Measurements from ENCODE around the gene FXYD3. TPM values are rescaled to one million over a fixed set of nuclear protein-coding genes. Genes with fewer than 3 reads are reported as not detected.

The FXYD3 gene
- total and polyA plus RNA-seq, 7 experiments from 2014 or later = not detected

DNA sequence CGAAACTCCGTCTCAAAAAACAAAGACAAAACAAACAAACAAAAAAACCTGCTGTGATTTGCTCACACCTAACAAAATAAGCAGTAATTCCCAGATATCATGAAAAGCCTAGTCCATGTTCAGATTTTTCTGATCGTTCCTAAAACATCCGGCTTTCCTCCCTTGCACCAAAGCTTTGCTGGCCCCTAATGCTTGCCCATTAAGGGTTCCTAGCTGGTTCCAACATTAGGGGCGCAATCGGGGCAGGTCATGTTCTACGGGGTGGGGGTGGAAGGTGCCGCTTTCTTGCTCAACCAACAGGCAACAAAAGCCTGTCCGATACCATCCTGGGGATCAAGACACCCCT lies 25.5 kb upstream of the FXYD3 start:
- H3K27me3 Mint-ChIP-seq = peaks cover 0 to 10% (median 3%) of the 10 kb centered on the region in 5 donors
- ATAC-seq (no peak), DNase-seq (no peak)
- H3K4me3 ChIP-seq (ENCODE audit: low read length) = no peak overlapping the region
- no peaks in the 10 kb centered on the region for H3K36me3 Mint-ChIP-seq
- H3K9me3 Mint-ChIP-seq = no peaks in the 10 kb centered on the region
- peaks cover 7 to 19% of the 10 kb centered on the region in 2 donors for H3K4me1 ChIP-seq (ENCODE audit: control insufficient read depth in 2 of 2, insufficient read depth in 2 of 2, low read length in 2 of 2)
- no peak overlapping the region for H3K27ac ChIP-seq (ENCODE audit: low read depth, low read length)
- no peaks in the 10 kb centered on the region for H3K9me3 ChIP-seq (ENCODE audit: control insufficient read depth in 2 of 3, low read length in 3 of 3)
- no peaks in the 10 kb centered on the region for H3K36me3 ChIP-seq (ENCODE audit: control insufficient read depth in 2 of 3, insufficient read depth in 3 of 3, low read length in 3 of 3)
- intact Hi-C loops (cut with micrococcal nuclease) = loop anchor here (1.0 to 10.0 kb wide), 7 partner anchors 23 to 451 kb away; partner anchors contain the start of gene HPN (in 1 of the 2)
- no peak overlapping the region for H3K27ac Mint-ChIP-seq
- POLR2A ChIA-PET = no interaction called here
- H3K27me3 ChIP-seq (ENCODE audit: control insufficient read depth in 2 of 2, insufficient read depth in 2 of 2, low read length in 2 of 2) = no peaks in the 10 kb centered on the region
- CTCF ChIA-PET = interaction anchor here (1.3 kb wide), 1 partner anchor 77 kb away, joined by 3 read pairs; no protein-coding TSS in a partner anchor
- peaks cover 0 to 13% (median 5%) of the 10 kb centered on the region in 7 donors for H3K4me1 Mint-ChIP-seq
- H3K4me3 Mint-ChIP-seq = peak overlapping the region in 1 of 10 donors; percentile 39

DNA sequence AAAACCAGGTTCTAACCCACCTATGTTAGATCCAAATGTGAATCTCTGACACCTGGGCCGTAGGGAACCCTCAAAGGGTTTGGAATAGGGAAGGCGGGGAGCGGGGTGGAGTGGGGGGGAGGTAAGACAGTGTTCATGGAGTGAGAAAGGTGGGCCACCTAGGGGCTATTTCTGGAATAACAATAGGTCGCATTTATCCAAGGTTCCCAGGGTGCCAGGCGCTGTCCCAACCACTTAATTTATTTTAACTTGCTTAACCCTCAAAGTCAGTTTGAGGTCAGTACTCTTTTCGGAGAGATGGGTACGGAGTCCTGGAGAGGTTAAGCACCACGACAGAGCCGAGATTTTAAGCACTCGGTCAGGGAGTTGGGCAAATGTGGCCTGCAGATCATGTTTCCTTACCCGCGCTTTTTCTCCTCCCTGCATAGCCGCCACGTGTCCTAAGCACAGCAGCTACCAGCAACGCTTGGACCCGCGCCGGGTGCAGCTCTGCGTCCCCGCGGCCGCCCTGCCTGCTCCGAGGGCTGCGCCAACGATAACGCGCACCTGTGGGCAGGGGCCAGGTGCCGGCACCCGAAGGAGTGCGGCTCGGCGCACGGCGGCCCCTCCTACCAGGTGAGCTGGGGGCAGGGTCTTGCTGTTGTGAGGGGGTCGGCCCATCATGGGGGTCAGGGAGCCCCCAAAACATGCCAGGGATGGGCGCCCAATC lies 25.0 kb upstream of the FXYD3 start:
- H3K4me3 Mint-ChIP-seq = peak overlapping the region in 4 of 10 donors; percentile 23 to 56 (median 30)
- DNase-seq = peak in 7 of 9 donors; percentile 13 to 43 (median 30)
- Histone ChIP-seq H3K9me3 (ENCODE audit: control insufficient read depth in 2 of 3, low read length in 3 of 3) (no peaks in the 10 kb centered on the region), H3K27me3 (ENCODE audit: control insufficient read depth in 2 of 2, insufficient read depth in 2 of 2, low read length in 2 of 2) (no peaks in the 10 kb centered on the region), H3K36me3 (ENCODE audit: control insufficient read depth in 2 of 3, insufficient read depth in 3 of 3, low read length in 3 of 3) (no peaks in the 10 kb centered on the region), H3K27ac (ENCODE audit: low read depth, low read length) (no peak overlapping the region), H3K4me3 (ENCODE audit: low read length) (no peak overlapping the region), H3K4me1 (ENCODE audit: control insufficient read depth in 2 of 2, insufficient read depth in 2 of 2, low read length in 2 of 2) (peaks cover 7 to 16% of the 10 kb centered on the region in 2 donors)
- POLR2A ChIA-PET = no interaction called here
- CTCF ChIA-PET = interaction anchor here (1.3 to 1.7 kb wide), 2 partner anchors 21 to 78 kb away, joined by 3 to 6 read pairs; no protein-coding TSS in a partner anchor
- peak; percentile 80 for ATAC-seq
- peaks cover 0 to 10% (median 3%) of the 10 kb centered on the region in 5 donors for H3K27me3 Mint-ChIP-seq
- H3K27ac Mint-ChIP-seq = no peak overlapping the region
- intact Hi-C loops (cut with micrococcal nuclease) = loop anchor here (1.0 to 10.0 kb wide), 7 partner anchors 23 to 451 kb away; partner anchors contain the start of gene HPN (in 1 of the 2)
- no peaks in the 10 kb centered on the region for H3K36me3 Mint-ChIP-seq
- no peaks in the 10 kb centered on the region for H3K9me3 Mint-ChIP-seq
- peaks cover 0 to 10% (median 4%) of the 10 kb centered on the region in 7 donors for H3K4me1 Mint-ChIP-seq

DNA sequence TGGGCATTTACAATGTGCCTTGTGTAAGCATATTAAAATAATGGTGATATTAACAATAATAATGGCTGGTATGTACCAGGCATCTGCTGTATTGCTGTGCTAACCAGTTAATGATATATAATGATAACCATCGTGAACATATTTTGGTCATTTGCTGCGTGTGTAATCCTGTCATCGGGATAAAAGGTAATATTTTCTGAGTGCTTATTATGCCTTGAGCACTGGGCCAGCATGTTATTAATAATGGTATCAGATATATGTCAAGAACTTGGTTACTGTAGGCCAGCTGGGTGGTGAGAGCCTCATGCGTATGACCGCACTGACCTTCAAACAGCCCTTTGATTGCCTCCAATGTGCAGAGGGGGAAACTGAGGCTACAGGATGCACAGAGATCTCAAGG lies 22.2 kb upstream of the FXYD3 start:
- Histone ChIP-seq H3K9me3 (ENCODE audit: control insufficient read depth in 2 of 3, low read length in 3 of 3) (no peaks in the 10 kb centered on the region), H3K27me3 (ENCODE audit: control insufficient read depth in 2 of 2, insufficient read depth in 2 of 2, low read length in 2 of 2) (no peaks in the 10 kb centered on the region), H3K4me3 (ENCODE audit: low read length) (no peak overlapping the region), H3K27ac (ENCODE audit: low read depth, low read length) (no peak overlapping the region), H3K4me1 (ENCODE audit: control insufficient read depth in 2 of 2, insufficient read depth in 2 of 2, low read length in 2 of 2) (peaks cover 4 to 7% of the 10 kb centered on the region in 2 donors), H3K36me3 (ENCODE audit: control insufficient read depth in 2 of 3, insufficient read depth in 3 of 3, low read length in 3 of 3) (no peaks in the 10 kb centered on the region)
- Mint-ChIP-seq H3K27me3 (peaks cover 0 to 10% (median 0%) of the 10 kb centered on the region in 5 donors), H3K4me1 (peaks cover 0 to 6% (median 4%) of the 10 kb centered on the region in 7 donors), H3K27ac (no peak overlapping the region), H3K4me3 (no peak overlapping the region), H3K9me3 (peaks cover 0 to 2% (median 0%) of the 10 kb centered on the region in 11 donors), H3K36me3 (no peaks in the 10 kb centered on the region)
- ATAC-seq = no peak
- POLR2A ChIA-PET = no interaction called here
- no peak for DNase-seq
- intact Hi-C loops (cut with micrococcal nuclease) = loop anchor here in 1 of 2 donors (10.0 kb wide), 1 partner anchor 49 kb away; the partner anchor contains the start of gene HPN
- CTCF ChIA-PET = no interaction called here

DNA sequence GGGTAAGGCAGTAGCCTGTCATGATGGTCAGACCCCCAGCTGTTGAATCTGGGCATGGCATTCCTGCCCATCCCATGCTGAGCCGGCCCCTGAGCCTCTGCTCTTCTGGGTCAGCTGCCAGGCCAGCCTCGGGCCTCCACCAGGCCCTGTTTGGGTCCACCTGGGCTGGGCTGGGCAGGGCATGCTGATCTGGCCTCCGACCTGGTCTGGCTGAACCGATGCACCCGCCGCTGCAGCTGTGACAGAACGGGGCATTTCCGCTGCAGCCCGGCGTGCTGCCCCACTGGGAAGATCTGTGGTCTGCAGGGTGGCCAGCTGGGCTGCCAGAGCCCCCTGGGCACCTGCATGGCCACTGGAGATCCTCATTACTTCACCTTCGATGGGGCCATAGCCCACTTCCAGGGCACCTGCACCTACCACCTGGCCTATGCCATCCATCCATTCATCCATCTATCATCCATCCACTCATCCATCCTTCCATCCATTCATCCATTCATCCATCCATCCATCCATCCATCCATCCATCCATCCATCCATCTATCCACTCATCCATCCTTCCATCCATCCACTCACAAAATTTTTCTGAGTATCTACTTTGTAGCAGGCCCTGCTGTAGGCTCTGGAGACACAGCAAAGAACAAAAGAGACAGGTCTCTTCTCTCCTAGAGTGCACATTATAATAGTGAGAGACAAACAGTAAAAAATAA lies 21.5 kb upstream of the FXYD3 start:
- no peak overlapping the region for H3K27ac ChIP-seq (ENCODE audit: low read depth, low read length)

DNA sequence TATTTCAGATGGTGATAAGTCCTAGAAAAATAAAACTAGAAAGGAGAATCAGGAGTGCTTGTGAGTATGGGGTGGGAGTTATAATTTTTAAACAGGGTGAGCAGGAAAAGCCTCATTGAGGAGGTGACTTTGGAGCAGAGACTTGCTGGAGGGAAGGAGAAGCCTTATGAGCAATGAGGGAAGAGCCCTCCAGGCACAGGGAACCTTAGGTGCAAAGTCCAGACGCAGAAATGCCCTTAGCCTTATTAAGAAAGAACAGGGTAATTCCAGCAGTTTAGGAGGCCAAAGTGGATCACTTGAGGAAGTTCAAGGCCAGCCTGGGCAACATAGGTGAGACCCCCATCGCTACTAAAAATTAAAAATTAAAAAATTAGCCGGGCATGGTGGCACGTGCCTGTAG lies 21.0 kb upstream of the FXYD3 start:
- Mint-ChIP-seq H3K27ac (peak overlapping the region in 3 of 9 donors; percentile 34 to 68 (median 63)), H3K4me3 (no peak overlapping the region), H3K9me3 (peaks cover 0 to 2% (median 0%) of the 10 kb centered on the region in 11 donors), H3K36me3 (no peaks in the 10 kb centered on the region), H3K27me3 (peaks cover 0 to 8% (median 0%) of the 10 kb centered on the region in 5 donors), H3K4me1 (peaks cover 0 to 6% (median 4%) of the 10 kb centered on the region in 7 donors)
- H3K9me3 ChIP-seq (ENCODE audit: control insufficient read depth in 2 of 3, low read length in 3 of 3) = no peaks in the 10 kb centered on the region
- H3K4me3 ChIP-seq (ENCODE audit: low read length) = no peak overlapping the region
- DNase-seq (no peak), ATAC-seq (no peak)
- H3K36me3 ChIP-seq (ENCODE audit: control insufficient read depth in 2 of 3, insufficient read depth in 3 of 3, low read length in 3 of 3) = no peaks in the 10 kb centered on the region
- no peaks in the 10 kb centered on the region for H3K27me3 ChIP-seq (ENCODE audit: control insufficient read depth in 2 of 2, insufficient read depth in 2 of 2, low read length in 2 of 2)
- peaks cover 4 to 7% of the 10 kb centered on the region in 2 donors for H3K4me1 ChIP-seq (ENCODE audit: control insufficient read depth in 2 of 2, insufficient read depth in 2 of 2, low read length in 2 of 2)
- intact Hi-C loops (cut with micrococcal nuclease) = loop anchor here in 1 of 2 donors (10.0 kb wide), 1 partner anchor 50 kb away; the partner anchor contains the start of gene HPN
- no peak overlapping the region for H3K27ac ChIP-seq (ENCODE audit: low read depth, low read length)
- ChIA-PET POLR2A (no interaction called here), CTCF (interaction anchor here (0.5 kb wide), 1 partner anchor 23 kb away, joined by 4 read pairs; no protein-coding TSS in a partner anchor)

More for the DNA sequence above, 21.5 kb upstream of the FXYD3 start:
- H3K4me3 ChIP-seq (ENCODE audit: low read length) = no peak overlapping the region
- POLR2A ChIA-PET = no interaction called here
- H3K27ac Mint-ChIP-seq = peak overlapping the region in 2 of 9 donors; percentile 63 to 68
- peaks cover 4 to 7% of the 10 kb centered on the region in 2 donors for H3K4me1 ChIP-seq (ENCODE audit: control insufficient read depth in 2 of 2, insufficient read depth in 2 of 2, low read length in 2 of 2)
- ATAC-seq = no peak
- no peak for DNase-seq
- intact Hi-C loops (cut with micrococcal nuclease) = loop anchor here in 1 of 2 donors (10.0 kb wide), 1 partner anchor 49 kb away; the partner anchor contains the start of gene HPN
- H3K4me3 Mint-ChIP-seq = no peak overlapping the region
- no peaks in the 10 kb centered on the region for H3K36me3 Mint-ChIP-seq
- no peaks in the 10 kb centered on the region for H3K27me3 ChIP-seq (ENCODE audit: control insufficient read depth in 2 of 2, insufficient read depth in 2 of 2, low read length in 2 of 2)
- H3K9me3 ChIP-seq (ENCODE audit: control insufficient read depth in 2 of 3, low read length in 3 of 3) = no peaks in the 10 kb centered on the region
- H3K9me3 Mint-ChIP-seq = peaks cover 0 to 2% (median 0%) of the 10 kb centered on the region in 11 donors
- no peaks in the 10 kb centered on the region for H3K36me3 ChIP-seq (ENCODE audit: control insufficient read depth in 2 of 3, insufficient read depth in 3 of 3, low read length in 3 of 3)
- CTCF ChIA-PET = interaction anchor here (0.5 kb wide), 1 partner anchor 23 kb away, joined by 4 read pairs; no protein-coding TSS in a partner anchor
- H3K27me3 Mint-ChIP-seq = peaks cover 0 to 8% (median 0%) of the 10 kb centered on the region in 5 donors
- H3K4me1 Mint-ChIP-seq = peaks cover 0 to 6% (median 4%) of the 10 kb centered on the region in 7 donors

DNA sequence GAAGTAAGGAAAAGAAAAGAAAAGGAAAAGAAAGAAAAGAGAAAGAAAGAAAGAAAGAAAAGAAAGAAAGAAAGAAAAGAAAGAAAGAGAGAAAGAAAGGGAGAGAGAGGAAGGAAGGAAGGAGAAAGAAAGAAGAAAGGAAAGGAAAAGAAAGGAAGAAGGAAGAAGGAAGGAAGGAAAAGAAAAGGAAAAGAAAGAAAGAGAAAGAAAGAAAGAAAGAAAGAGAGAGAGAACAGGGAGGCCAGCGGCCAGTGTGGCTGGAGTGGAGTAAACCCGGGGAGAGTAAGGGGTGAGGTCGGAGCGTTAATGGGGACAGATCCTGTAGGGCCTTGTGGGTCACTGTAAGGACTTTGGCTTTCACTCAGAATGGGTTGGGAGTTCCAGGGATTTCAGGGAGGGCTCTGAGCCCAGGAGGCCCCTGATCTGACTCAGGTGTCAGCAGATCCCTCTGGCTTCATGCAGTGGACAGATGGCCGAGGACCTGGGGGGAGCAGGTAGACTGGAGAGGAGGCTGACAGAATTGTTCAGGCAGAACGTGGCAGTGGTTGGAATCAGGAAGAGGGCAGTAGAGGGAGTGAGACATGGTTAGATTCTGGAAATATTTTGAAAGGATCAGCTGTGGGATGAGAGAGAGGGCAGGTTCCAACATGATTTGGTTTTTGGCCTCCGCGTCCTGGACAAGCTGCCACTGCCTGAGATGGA lies 19.8 kb upstream of the FXYD3 start:
- Histone ChIP-seq H3K27me3 (ENCODE audit: control insufficient read depth in 2 of 2, insufficient read depth in 2 of 2, low read length in 2 of 2) (no peaks in the 10 kb centered on the region), H3K27ac (ENCODE audit: low read depth, low read length) (no peak overlapping the region), H3K36me3 (ENCODE audit: control insufficient read depth in 2 of 3, insufficient read depth in 3 of 3, low read length in 3 of 3) (no peaks in the 10 kb centered on the region), H3K4me3 (ENCODE audit: low read length) (no peak overlapping the region), H3K9me3 (ENCODE audit: control insufficient read depth in 2 of 3, low read length in 3 of 3) (no peaks in the 10 kb centered on the region), H3K4me1 (ENCODE audit: control insufficient read depth in 2 of 2, insufficient read depth in 2 of 2, low read length in 2 of 2) (peaks cover 0 to under 1% of the 10 kb centered on the region in 2 donors)
- no peaks in the 10 kb centered on the region for H3K27me3 Mint-ChIP-seq
- ATAC-seq = no peak
- H3K4me3 Mint-ChIP-seq = no peak overlapping the region
- intact Hi-C loops (cut with micrococcal nuclease) = loop anchor here in 1 of 2 donors (10.0 kb wide), 1 partner anchor 51 kb away; the partner anchor contains the start of gene HPN
- H3K27ac Mint-ChIP-seq = peak overlapping the region in 1 of 9 donors; percentile 73
- no peaks in the 10 kb centered on the region for H3K36me3 Mint-ChIP-seq
- POLR2A ChIA-PET = no interaction called here
- CTCF ChIA-PET = interaction anchor here (0.7 kb wide), 1 partner anchor 50 kb away, joined by 3 read pairs; no protein-coding TSS in a partner anchor
- H3K4me1 Mint-ChIP-seq = no peaks in the 10 kb centered on the region
- H3K9me3 Mint-ChIP-seq = peaks cover 0 to 2% (median 0%) of the 10 kb centered on the region in 11 donors
- no peak for DNase-seq
